ENCODE results near the gene TMEM167B. TPM values are rescaled to one million over a fixed set of nuclear protein-coding genes. Genes with fewer than 3 reads are reported as not detected.

The TMEM167B gene
- total RNA-seq, 1 donor from 2014 or later: 13.1 TPM

- TF ChIP-seq CTCF (conservative IDR thresholded peaks at IDR 0.05; ENCODE audit: low read depth, low read length): no peak
- no peak overlapping the region for H3K4me3 ChIP-seq (ENCODE audit: low read depth, low read length)
- no peak for DNase-seq (ENCODE audit: low read depth)
Observed at GRCh38 chr1:109104364-109105151, 14.0 kb downstream of the TMEM167B start.

GRCh38 chr1:109105881-109106280, 15.3 kb downstream of the TMEM167B start:
- DNase-seq (ENCODE audit: low read depth): no peak
- no peak overlapping the region for H3K4me3 ChIP-seq (ENCODE audit: low read depth, low read length)
- TF ChIP-seq CTCF (conservative IDR thresholded peaks at IDR 0.05; ENCODE audit: low read depth, low read length): no peak

GRCh38 chr1:109107785-109108184, 17.2 kb downstream of the TMEM167B start:
- TF ChIP-seq CTCF (conservative IDR thresholded peaks at IDR 0.05; ENCODE audit: low read depth, low read length): no peak

DNA sequence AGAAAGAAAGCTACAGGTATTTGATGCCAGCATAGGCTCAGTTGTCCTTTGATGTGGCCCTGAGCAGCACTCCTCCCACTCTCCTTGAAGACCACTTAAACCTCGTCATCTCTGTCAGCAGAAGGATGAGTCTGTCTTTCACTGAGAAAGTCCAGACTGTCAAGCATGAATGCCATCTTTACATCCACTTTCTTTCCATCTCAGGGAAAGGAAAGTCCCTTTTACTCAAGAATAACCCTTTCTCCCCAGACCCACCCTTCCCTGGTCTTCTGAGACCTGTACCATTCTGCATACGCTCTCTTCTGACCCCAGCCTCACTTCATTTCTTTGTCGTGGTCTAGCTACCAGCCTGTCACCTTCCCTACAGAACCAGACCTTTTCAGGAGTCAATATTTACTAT, 19.3 kb downstream of the TMEM167B start:
- TF ChIP-seq CTCF (conservative IDR thresholded peaks at IDR 0.05; ENCODE audit: low read depth, low read length): no peak
- DNase-seq (ENCODE audit: low read depth): no peak

More at GRCh38 chr1:109107785-109108184, 17.2 kb downstream of the TMEM167B start:
- DNase-seq (ENCODE audit: low read depth): no peak
- no peak overlapping the region for H3K4me3 ChIP-seq (ENCODE audit: low read depth, low read length)

GRCh38 chr1:109111386-109112055, 21.0 kb downstream of the TMEM167B start:
- no peak for DNase-seq (ENCODE audit: low read depth)
- TF ChIP-seq CTCF (conservative IDR thresholded peaks at IDR 0.05; ENCODE audit: low read depth, low read length): no peak
- H3K4me3 ChIP-seq (ENCODE audit: low read depth, low read length): no peak overlapping the region

More for the DNA sequence above, 19.3 kb downstream of the TMEM167B start:
- H3K4me3 ChIP-seq (ENCODE audit: low read depth, low read length): no peak overlapping the region

GRCh38 chr1:109112056-109112651, 21.6 kb downstream of the TMEM167B start:
- DNase-seq (ENCODE audit: low read depth): no peak
- H3K4me3 ChIP-seq (ENCODE audit: low read depth, low read length): peak overlapping the region; percentile 35
- peak; percentile 58 for TF ChIP-seq CTCF (conservative IDR thresholded peaks at IDR 0.05; ENCODE audit: low read depth, low read length)

Data from epithelial cell of proximal tubule (primary cell).